Sigmoid colon (tissue), 7 donors: Measurements from ENCODE around the gene TSPYL2. TPM values are rescaled to one million over a fixed set of nuclear protein-coding genes. Genes with fewer than 3 reads are reported as not detected.

Experiments used
- DNase-seq: peaks from one replicate; pipeline ENCODE4 v3.0.0-alpha.2; 2019
- H3K27ac ChIP-seq, 4 donors: fragments of 200-600 bp; sonication (generic); one replicate each; pipeline ENCODE4 v1.5.1; 2016 to 2019; ENCODE audit warnings: mild to moderate bottlenecking in 1 of 4
- H3K27me3 ChIP-seq, 3 donors: fragments of 200-600 bp; sonication (generic); one replicate each; pipeline ENCODE4 v1.5.1; 2019; ENCODE audit warnings: mild to moderate bottlenecking in 1 of 3
- H3K36me3 ChIP-seq, 4 donors: fragments of 200-600 bp; sonication (generic); one replicate each; pipeline ENCODE4 v1.5.1; 2016 to 2019
- H3K4me1 ChIP-seq, 4 donors: fragments of 200-600 bp; sonication (generic); one replicate each; pipeline ENCODE4 v1.5.1; 2017 to 2019
- H3K4me3 ChIP-seq, 4 donors: fragments of 200-600 bp; sonication (generic); one replicate each; pipeline ENCODE4 v1.5.1; 2017 to 2019; ENCODE audit warnings: mild to moderate bottlenecking in 2 of 4, moderate library complexity in 1 of 4
- H3K9me3 ChIP-seq, 4 donors: fragments of 200-600 bp in 3 of 4; sonication (generic) in 3 of 4; one replicate each; pipeline versions ENCODE4 v1.5.1 to v1.6.1; 2013 to 2019
- EP300 ChIP-seq, 4 donors: sonication (generic); formaldehyde crosslinking; IDR thresholded peaks; one replicate each; pipeline ENCODE4 v1.6.1; 2017; ENCODE audit warnings: antibody characterized with exemption in 4 of 4
- POLR2A ChIP-seq, 2 donors: fragments of 450-650 bp; IDR thresholded peaks; one replicate each; pipeline ENCODE4 v1.6.1; 2016; ENCODE audit warnings: antibody characterized with exemption in 2 of 2, mild to moderate bottlenecking in 2 of 2, moderate library complexity in 2 of 2
- POLR2AphosphoS5 ChIP-seq, 4 donors: sonication (generic); formaldehyde crosslinking; IDR thresholded peaks; one replicate each; pipeline ENCODE4 v1.6.1; 2017; ENCODE audit warnings: antibody characterized with exemption in 4 of 4
- WGBS, 2 donors: extraction: QIAGEN DNeasy Blood & Tissue Kit; methylation state at CpG; one replicate each; pipeline ENCODE4 v1.1.7; 2013; 5-methylcytosine and 5-hydroxymethylcytosine counted together
- intact Hi-C: fragments of 100-400 bp; cut with DNase I; formaldehyde crosslinking; loops from one replicate; pipeline ENCODE4 v1.15.1; 2023
- polyA plus RNA-seq, 3 donors: library from polyadenylated mRNA; stranded (reverse); fragments of 200-250 nt; gene quantifications; one replicate each; pipeline ENCODE4 v1.2.3, GENCODE V29; 2013
- total RNA-seq, 4 donors: library from RNA; depleted of rRNA; stranded (reverse); fragments of >200 nt; gene quantifications; one replicate each; pipeline ENCODE4 v1.1.0, GENCODE V29; 2016
- TF ChIP-seq, protein P1 (sequence below), 4 experiments: fragments of 450-650 bp in 3 of 4; fragments of 200-600 bp in 1 of 4; IDR thresholded peaks; one replicate each; pipeline ENCODE4 v1.5.1; 2016 to 2019; ENCODE audit warnings: antibody characterized with exemption in 4 of 4, mild to moderate bottlenecking in 3 of 4, moderate library complexity in 2 of 4
- donor health status: healthy with polysubstance abuse.
- donor health status: Bipolar disorder and iron deficiency.
- donor health status: healthy.

TSPYL2 gene
- total and polyA plus RNA-seq, 7 donors: 2.5 to 109 (median 50.3) TPM

DNA sequence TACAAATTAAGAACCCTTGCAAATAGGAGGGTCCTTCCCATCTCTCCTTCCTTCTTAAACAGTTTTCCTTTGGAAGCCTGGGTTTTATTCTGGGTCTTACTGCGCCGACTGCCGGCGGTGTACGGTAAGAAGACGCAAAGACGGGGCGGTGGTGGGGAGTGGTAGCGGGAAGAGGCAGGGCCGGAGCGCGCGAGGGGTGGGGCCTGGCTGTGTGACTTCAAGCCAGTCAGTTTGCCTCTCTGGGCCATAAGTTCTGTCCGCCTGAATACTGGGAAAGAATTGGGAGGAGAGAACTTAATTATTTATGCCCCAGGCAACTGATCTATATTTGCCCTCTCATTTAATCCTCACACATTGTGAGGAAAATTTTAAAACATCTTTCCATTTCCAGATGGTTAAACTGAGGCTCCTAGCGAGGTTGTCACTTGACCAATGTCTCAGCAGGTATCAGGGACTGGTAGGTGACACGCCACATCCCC, 11.0 kb downstream of the TSPYL2 start:
- intact Hi-C loops: no loop called here
- Histone ChIP-seq H3K4me1 (peaks cover 0 to 12% (median 6%) of the 10 kb centered on the region in 4 donors), H3K27ac (peak overlapping the region; percentile 85 to 94 (median 88)), H3K36me3 (no peaks in the 10 kb centered on the region), H3K9me3 (no peaks in the 10 kb centered on the region), H3K27me3 (no peaks in the 10 kb centered on the region), H3K4me3 (peak overlapping the region; percentile 55 to 65 (median 62))
- TF ChIP-seq, protein P1, sequence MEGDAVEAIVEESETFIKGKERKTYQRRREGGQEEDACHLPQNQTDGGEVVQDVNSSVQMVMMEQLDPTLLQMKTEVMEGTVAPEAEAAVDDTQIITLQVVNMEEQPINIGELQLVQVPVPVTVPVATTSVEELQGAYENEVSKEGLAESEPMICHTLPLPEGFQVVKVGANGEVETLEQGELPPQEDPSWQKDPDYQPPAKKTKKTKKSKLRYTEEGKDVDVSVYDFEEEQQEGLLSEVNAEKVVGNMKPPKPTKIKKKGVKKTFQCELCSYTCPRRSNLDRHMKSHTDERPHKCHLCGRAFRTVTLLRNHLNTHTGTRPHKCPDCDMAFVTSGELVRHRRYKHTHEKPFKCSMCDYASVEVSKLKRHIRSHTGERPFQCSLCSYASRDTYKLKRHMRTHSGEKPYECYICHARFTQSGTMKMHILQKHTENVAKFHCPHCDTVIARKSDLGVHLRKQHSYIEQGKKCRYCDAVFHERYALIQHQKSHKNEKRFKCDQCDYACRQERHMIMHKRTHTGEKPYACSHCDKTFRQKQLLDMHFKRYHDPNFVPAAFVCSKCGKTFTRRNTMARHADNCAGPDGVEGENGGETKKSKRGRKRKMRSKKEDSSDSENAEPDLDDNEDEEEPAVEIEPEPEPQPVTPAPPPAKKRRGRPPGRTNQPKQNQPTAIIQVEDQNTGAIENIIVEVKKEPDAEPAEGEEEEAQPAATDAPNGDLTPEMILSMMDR (IDR thresholded peaks at IDR 0.05): peak; percentile 30 to 70 (median 40)
- no peak for TF ChIP-seq POLR2AphosphoS5 (IDR thresholded peaks at IDR 0.05)
- no peak for TF ChIP-seq EP300 (IDR thresholded peaks at IDR 0.05)
- DNase-seq: peak; percentile 93
- 0% methylated on average over 16 of the region's 16 CpGs for WGBS, 2 donors

DNA sequence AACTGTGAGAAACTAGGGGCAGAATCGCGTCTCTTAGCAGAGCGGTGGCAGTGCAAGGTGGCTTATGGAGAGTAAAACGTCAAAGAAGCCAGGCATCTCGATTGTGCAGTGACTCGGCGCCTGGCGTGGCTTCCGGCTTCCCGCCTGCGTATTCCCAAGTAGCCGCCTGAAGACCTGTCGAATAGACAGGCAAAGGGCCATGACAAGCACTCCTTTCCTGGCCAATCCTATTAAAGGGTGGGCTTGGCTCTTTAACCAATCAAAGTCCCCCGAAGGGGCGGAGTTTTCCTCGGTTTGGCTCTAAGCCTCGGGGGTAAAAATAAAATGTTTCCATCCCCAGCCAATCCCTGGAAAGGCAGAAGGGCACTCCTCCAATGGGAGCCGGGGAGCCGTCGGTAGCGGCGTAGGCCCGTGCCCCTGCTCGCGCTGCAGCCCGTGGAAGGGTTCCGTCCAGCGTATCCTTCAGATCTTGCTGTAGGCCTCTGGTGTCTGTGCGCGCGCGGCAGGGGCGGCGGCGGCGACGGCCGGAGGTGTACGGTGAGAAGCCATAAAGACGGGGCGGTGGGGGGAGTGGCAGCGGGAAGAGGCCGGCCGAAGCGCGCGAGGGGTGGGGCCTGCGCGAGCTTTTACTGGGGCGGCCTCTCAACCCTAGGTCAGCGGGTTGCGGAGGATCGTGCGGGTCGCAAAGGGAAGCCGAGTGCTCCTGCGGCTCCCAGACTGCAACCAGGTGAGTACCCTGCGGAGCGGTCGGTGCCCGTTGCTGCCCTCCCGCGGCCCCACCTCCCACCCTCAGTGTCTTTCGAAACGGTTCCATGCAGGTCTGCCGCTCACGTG, 11.8 kb downstream of the TSPYL2 start, which contains the start of gene KANTR:
Gene KANTR, plus strand, starts transcription at position 395 of the 834 bp plus-strand sequence. CDS start 30,131 bp downstream, outside the sequence.
- Histone ChIP-seq H3K27me3 (no peaks in the 10 kb centered on the region), H3K4me3 (peak within 1 kb of the TSS; percentile 55 to 65 (median 62)), H3K36me3 (no peaks in the 10 kb centered on the region), H3K27ac (peak within 1 kb of the TSS; percentile 85 to 94 (median 88)), H3K4me1 (peaks cover 0 to 12% (median 5%) of the 10 kb centered on the region in 4 donors), H3K9me3 (no peaks in the 10 kb centered on the region)
- TF ChIP-seq POLR2A (IDR thresholded peaks at IDR 0.05): peak in 1 of 2 donors; percentile 61
- no peak for TF ChIP-seq EP300 (IDR thresholded peaks at IDR 0.05)
- TF ChIP-seq POLR2AphosphoS5 (IDR thresholded peaks at IDR 0.05): peak; percentile 80 to 91 (median 86)
- TF ChIP-seq, protein P1 (IDR thresholded peaks at IDR 0.05): no peak
- intact Hi-C loops: no loop called here
- DNase-seq: peak; percentile 95
- WGBS, 2 donors: 1% methylated on average over 67 of the region's 67 CpGs

DNA sequence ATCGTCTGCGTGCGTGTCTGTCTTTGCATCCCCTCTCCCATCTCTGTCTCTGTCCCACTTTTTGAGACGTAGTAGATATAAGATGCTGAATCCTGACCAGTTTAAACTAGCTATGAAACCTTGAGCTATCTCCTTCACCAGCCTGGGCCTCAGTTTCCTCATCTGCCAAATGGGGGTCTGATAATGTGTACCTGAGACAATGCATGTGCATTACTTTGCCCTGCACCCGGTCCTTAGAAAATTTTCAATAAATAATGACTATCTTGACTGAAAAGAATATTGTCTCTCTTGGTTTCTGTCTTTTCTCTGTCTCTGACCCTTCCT, 12.4 kb downstream of the TSPYL2 start:
- H3K4me1 ChIP-seq: peaks cover 0 to 12% (median 5%) of the 10 kb centered on the region in 4 donors
- H3K27me3 ChIP-seq: no peaks in the 10 kb centered on the region
- TF ChIP-seq, protein P1 (IDR thresholded peaks at IDR 0.05): no peak
- TF ChIP-seq POLR2A (IDR thresholded peaks at IDR 0.05) (no peak), POLR2AphosphoS5 (IDR thresholded peaks at IDR 0.05) (no peak), EP300 (IDR thresholded peaks at IDR 0.05) (no peak)
- intact Hi-C loops: no loop called here
- no peaks in the 10 kb centered on the region for H3K9me3 ChIP-seq
- no peak for DNase-seq
- no peaks in the 10 kb centered on the region for H3K36me3 ChIP-seq
- peak overlapping the region; percentile 55 to 65 (median 62) for H3K4me3 ChIP-seq
- 1% methylated on average over 5 of the region's 5 CpGs for WGBS, 2 donors
- peak overlapping the region; percentile 85 to 94 (median 88) for H3K27ac ChIP-seq

DNA sequence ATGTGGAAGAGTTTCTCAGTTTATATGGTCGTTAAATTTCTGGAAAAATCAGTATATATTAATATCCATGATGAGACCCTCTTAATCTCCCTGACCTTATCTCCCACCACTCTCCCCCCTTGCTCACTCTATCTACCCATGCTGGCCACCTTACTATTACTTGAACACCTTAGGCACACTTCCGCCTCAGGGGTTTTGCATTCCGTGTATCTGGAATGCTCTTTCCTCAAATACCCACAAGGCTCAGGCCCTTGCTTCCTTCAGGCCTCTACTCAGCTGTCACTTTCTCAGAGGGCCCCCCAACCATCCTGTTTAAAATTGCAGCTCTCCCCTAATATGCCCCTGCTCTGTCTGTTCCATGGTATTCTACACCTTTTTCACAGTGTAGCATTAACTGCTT, 13.6 kb downstream of the TSPYL2 start:
- no peak for TF ChIP-seq POLR2AphosphoS5 (IDR thresholded peaks at IDR 0.05)
- no peak for TF ChIP-seq POLR2A (IDR thresholded peaks at IDR 0.05)
- no peak for TF ChIP-seq EP300 (IDR thresholded peaks at IDR 0.05)
- TF ChIP-seq, protein P1 (IDR thresholded peaks at IDR 0.05): no peak
- Histone ChIP-seq H3K4me1 (peaks cover 0 to 12% (median 5%) of the 10 kb centered on the region in 4 donors), H3K27me3 (no peaks in the 10 kb centered on the region), H3K4me3 (no peak overlapping the region), H3K9me3 (no peaks in the 10 kb centered on the region), H3K27ac (no peak overlapping the region), H3K36me3 (no peaks in the 10 kb centered on the region)
- WGBS, 2 donors: 75 to 85% methylated on average over 3 of the region's 3 CpGs
- no peak for DNase-seq
- intact Hi-C loops: no loop called here
